ENCODE measurements around the gene SLC17A9.

DNA sequence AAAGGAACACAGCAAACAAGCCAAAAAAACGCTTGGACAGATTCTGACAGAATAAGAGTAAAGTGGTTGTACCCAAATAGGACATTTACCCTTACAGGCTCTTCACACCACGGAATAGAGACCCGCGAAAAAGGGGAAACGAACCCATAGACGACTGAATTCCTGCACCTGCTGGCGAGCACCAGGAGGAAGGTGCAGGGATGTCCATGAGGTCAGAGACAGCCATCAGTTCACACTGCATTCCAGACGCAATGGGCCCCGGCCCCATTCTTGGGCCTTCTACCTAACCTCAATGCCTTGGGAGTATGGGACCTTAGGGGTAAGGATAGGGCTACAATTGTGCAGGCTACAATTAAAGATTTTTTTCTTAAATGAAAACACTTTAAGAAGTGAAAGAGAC is 21.0 kb upstream of the SLC17A9 start:
- TF ChIP-seq, protein P1, sequence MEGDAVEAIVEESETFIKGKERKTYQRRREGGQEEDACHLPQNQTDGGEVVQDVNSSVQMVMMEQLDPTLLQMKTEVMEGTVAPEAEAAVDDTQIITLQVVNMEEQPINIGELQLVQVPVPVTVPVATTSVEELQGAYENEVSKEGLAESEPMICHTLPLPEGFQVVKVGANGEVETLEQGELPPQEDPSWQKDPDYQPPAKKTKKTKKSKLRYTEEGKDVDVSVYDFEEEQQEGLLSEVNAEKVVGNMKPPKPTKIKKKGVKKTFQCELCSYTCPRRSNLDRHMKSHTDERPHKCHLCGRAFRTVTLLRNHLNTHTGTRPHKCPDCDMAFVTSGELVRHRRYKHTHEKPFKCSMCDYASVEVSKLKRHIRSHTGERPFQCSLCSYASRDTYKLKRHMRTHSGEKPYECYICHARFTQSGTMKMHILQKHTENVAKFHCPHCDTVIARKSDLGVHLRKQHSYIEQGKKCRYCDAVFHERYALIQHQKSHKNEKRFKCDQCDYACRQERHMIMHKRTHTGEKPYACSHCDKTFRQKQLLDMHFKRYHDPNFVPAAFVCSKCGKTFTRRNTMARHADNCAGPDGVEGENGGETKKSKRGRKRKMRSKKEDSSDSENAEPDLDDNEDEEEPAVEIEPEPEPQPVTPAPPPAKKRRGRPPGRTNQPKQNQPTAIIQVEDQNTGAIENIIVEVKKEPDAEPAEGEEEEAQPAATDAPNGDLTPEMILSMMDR (IDR thresholded peaks at IDR 0.05) = no peak
- TF ChIP-seq POLR2AphosphoS5 (IDR thresholded peaks at IDR 0.05; ENCODE audit: low read depth, low read length) (no peak), REST (IDR thresholded peaks at IDR 0.05; ENCODE audit: insufficient read depth in 1 of 2, low read depth in 2 of 2, low read length in 1 of 2) (no peak), TCF7L2 (IDR thresholded peaks at IDR 0.05; ENCODE audit: low read depth, low read length) (no peak)

All from Panc1 (cell line).